GM12874 (cell line): ENCODE measurements around the gene TBC1D3B.

Experiments used
- TF ChIP-seq, protein P1 (sequence below): IDR thresholded peaks from 2 replicates; pipeline ENCODE4 v1.5.1; 2011; ENCODE audit warnings: low read depth, mild to moderate bottlenecking, control low read depth, low read length, moderate library complexity; ENCODE audit not compliant: insufficient read depth

The TBC1D3B gene

DNA sequence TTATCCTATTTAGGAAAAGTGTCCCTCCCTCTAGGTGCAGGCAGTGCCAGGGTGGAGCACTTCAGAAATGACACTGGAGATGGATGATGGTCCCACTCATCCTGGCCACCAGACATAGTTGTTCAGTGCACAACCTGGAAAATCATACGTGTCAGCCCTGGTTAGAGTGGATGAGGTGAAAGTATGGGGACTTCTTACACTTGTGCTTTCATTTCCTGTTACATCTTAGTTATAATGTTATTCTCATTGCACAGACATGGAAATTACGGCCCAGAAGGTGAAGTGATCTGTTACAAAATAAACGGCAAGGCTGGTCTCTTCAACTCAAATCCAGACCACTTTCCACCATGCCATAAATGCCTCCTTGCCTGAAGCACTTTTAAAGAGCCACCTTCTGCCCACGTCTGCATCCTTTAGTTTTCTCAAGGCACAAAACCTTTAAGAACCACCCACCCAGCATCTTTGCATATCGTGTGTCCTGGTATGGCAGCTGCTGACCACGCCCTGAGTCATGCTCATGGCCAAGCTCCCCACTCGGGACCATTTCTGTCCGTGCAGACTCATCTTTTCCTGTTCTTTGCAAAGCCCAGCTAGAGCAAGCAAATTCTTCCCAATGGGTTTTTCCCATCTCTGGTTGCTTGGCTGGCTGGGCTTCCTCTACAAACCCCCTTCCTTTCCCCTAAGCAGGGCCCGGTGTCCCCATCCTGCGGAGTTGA is 22.4 kb downstream of the TBC1D3B start:
- TF ChIP-seq, protein P1, sequence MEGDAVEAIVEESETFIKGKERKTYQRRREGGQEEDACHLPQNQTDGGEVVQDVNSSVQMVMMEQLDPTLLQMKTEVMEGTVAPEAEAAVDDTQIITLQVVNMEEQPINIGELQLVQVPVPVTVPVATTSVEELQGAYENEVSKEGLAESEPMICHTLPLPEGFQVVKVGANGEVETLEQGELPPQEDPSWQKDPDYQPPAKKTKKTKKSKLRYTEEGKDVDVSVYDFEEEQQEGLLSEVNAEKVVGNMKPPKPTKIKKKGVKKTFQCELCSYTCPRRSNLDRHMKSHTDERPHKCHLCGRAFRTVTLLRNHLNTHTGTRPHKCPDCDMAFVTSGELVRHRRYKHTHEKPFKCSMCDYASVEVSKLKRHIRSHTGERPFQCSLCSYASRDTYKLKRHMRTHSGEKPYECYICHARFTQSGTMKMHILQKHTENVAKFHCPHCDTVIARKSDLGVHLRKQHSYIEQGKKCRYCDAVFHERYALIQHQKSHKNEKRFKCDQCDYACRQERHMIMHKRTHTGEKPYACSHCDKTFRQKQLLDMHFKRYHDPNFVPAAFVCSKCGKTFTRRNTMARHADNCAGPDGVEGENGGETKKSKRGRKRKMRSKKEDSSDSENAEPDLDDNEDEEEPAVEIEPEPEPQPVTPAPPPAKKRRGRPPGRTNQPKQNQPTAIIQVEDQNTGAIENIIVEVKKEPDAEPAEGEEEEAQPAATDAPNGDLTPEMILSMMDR, result no peak

DNA sequence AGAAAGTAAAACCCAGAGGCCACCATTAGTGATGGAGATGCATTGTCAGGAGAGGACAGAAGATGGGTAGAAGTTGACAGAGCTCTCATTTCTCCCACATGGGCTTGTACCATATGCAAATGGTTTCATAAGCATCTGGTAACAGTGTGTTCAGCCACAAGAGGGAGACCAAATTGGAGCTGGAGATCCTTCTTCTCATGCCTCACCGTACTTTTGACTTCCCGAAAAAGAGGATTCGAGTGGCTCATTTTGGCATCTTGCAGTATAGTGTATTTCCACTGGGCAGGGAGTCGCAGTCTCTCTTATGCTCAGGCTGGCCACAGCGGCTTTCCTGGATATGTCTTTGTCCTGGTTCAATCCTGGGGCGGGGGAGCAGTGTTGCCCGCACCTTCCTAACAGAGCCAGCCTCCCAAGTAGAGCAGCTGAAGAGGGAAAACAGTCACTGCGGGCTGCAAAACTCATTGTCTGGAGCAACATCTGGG is 23.8 kb downstream of the TBC1D3B start:
- TF ChIP-seq, protein P1, result 0 out of 2 replicates have a peak, but pooled peaks have one; percentile 4

DNA sequence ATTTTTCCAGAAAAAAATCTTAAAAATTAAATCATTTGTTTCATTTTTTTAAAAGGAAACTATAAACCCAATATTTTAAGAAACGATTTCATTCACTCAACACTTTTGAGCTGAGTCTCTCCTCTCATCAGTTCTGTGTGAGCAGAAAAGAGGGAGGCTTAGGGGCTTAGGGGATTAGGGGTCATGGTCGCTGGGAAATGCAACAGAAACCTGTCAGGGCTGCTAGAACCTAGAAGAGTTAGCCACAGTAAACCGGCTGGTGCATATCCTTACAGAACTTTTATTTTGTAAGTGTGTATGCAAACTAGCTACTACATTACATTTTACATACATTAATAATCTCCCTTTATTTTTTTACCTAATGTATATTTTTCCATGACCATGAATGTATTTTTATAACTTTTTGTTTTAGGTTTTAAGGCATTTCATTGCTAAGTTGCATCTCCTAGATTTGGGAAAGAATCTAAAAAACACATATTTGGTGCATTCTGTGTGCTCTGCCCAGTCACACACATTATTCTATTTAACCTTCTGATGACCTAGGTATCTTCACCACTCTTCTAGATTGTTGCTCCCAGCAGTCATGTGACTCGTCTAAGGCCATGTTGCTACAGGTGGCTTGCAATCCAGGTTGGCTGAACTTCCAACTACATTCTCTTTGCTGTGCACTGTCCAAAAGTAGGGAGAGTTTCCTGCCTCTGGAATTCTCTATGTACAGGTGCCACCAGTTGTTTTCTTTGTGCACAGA is 24.4 kb downstream of the TBC1D3B start:
- TF ChIP-seq, protein P1, result no peak

DNA sequence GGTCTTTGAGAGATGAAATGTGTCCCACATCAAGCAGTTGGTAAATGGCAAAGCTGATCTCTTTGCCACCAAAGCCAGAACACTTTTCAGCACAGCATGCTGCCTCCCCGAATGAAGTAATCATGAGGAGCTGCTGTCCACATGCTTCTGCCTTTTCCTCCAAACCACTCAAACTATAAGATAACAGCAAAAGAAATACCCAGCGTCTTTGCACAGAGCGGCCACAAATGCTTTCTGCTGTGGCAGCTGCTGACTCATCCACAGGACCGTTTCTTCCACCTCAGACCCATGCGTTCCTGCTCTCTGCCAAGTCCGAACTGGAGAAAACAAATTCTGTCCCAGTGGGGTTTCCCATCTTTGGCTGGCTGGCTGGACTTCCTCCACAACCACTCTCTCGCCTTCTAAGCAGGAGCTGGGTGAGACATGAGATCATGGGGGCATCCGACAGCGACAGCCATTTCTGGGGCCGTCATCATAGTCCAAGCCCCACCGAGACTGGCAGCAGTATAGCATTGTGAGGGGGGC is 27.1 kb downstream of the TBC1D3B start:
- TF ChIP-seq, protein P1, result no peak

DNA sequence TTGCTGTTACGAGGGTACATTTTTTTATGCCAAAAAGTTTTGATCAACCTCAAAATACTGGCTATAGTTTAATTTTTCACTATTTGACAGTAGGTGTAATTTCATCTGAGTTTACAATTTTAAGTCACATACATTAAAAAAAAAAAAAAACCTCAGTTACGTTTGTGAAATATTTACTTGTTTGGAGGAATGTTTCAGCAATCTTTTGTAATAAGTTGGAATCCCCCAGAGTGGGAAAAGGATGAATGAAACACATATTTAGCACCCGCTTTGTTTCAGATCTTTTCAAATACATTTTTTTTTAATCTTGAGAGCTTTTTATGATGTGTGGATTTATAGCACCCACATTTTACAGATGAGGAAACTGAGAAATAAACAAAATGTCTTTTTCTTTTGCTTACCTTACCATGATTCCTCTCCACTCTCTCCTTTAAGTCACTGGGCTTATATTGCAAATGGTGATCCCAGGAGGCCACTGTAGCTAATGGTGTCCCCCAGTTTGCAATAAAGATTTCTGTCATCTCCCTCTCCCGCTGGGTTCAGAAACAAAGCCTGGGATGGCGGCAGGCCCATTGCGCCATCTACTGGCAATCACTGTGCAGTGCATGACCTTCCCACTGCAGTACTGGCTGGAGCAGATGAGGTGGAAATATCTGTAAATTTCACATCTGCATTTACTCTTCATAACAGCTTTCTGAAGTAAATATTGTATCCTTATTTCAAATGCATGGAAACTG is 27.7 kb downstream of the TBC1D3B start:
- TF ChIP-seq, protein P1, result peak; percentile 99

DNA sequence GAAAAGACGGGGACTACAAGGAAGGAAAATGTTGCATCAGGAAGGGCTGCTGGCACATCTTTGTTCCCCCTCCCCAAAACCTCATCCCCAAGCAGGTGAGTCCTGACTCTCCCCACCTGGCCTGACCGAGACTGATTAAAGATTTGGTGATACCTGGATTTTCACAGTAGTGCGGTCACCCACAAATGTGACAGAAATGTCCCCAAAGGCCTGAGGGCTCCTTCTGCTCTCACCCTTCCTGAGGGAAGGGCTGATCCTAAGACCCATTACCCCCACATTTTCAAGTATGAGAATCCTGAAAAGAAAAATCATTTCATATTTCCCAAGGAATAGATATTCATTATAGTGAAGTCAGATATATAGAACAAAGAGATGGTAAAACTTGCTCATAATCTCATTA is 28.8 kb downstream of the TBC1D3B start:
- TF ChIP-seq, protein P1, result no peak

DNA sequence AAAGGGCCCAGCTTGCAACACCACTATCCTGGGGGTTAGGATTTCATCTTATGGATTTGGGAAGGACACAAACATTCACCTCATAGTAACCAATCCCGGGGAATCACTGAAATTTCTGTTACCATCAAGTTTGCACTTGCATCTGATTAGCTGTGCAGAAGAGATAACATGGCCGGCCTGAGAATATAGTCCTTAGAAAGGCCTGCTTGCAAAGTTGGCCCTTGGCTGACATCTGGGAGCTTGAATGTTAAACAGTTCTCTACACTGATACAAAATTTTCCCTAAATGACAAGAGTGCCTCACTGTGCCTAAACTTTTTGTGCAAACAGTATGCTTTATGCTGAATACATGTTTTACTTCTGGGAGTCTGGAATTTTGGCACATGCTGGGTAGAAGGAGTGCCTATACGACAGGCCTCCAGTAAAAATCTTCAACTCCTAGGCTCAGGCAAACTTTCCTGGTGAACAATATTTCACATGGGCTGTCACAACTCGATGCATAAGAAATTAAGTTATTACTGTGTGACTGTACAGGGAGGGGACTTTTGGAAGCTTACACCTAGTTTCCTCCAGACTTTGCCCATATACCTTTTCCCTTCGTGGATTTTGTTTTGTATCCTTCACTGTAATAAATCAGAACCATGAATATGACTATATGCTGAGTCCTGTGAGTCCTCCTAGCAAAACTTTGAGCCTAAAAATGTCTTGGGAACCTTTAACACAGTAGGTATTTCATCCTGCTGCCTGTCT is 31.3 kb downstream of the TBC1D3B start:
- TF ChIP-seq, protein P1, result no peak
